Heart right ventricle (tissue), 16 donors: ENCODE measurements around the gene CD59. TPM values are rescaled to one million over a fixed set of nuclear protein-coding genes. Genes with fewer than 3 reads are reported as not detected.
A peak's percentile ranks its signal among the peaks of the same experiment; 100 is the strongest.

Source experiments
- ATAC-seq, 8 donors: fragments of 200-7000 bp; cut with Tn5 transposase; one replicate each; pipeline ENCODE4 v1.9.1; 2020; ENCODE audit warnings: mild to moderate bottlenecking in 8 of 8, moderate library complexity in 8 of 8, moderate number of reproducible peaks in 1 of 8
- DNase-seq, 2 donors: peaks; one replicate each; pipeline ENCODE4 v3.0.0-alpha.2; 2020
- H3K27ac ChIP-seq, 10 donors: fragments of 200-600 bp; sonication (generic) in 2 of 10; one replicate each; pipeline versions ENCODE4 v1.5.0 to v1.8.0; 2020 to 2022; ENCODE audit warnings: mild to moderate bottlenecking in 3 of 10
- H3K27me3 ChIP-seq, 7 donors: fragments of 200-600 bp; one replicate each; pipeline ENCODE4 v1.8.0; 2021 to 2022; ENCODE audit warnings: mild to moderate bottlenecking in 2 of 7
- H3K36me3 ChIP-seq, 9 donors: fragments of 200-600 bp; sonication (generic) in 1 of 9; one replicate each; pipeline versions ENCODE4 v1.5.0 to v1.8.0; 2020 to 2022; ENCODE audit warnings: mild to moderate bottlenecking in 2 of 9
- H3K4me1 ChIP-seq, 9 donors: fragments of 200-600 bp; sonication (generic) in 1 of 9; one replicate each; pipeline versions ENCODE4 v1.5.0 to v1.8.0; 2020 to 2022; ENCODE audit warnings: mild to moderate bottlenecking in 4 of 9
- H3K4me3 ChIP-seq, 10 donors: fragments of 200-600 bp; sonication (generic) in 2 of 10; one replicate each; pipeline versions ENCODE4 v1.5.0 to v1.8.0; 2020 to 2022; ENCODE audit warnings: mild to moderate bottlenecking in 7 of 10, moderate library complexity in 2 of 10
- H3K9me3 ChIP-seq, 11 donors: fragments of 200-600 bp in 10 of 11; sonication (generic) in 2 of 11; one replicate each; pipeline versions ENCODE4 v1.5.0 to v1.8.0; 2013 to 2022; ENCODE audit warnings: mild to moderate bottlenecking in 2 of 11, control low read depth in 1 of 11, moderate library complexity in 1 of 11
- CTCF ChIP-seq, 9 donors: fragments of 200-600 bp; sonication (generic) in 2 of 9; IDR thresholded peaks; one replicate each; pipeline versions ENCODE4 v1.5.0 to v1.8.0; 2021 to 2022; ENCODE audit warnings: antibody characterized with exemption in 9 of 9, mild to moderate bottlenecking in 5 of 9, moderate library complexity in 1 of 9
- WGBS, 2 donors: extraction: QIAGEN DNeasy Blood & Tissue Kit; methylation state at CpG; one replicate each; pipeline ENCODE4 v1.1.7; 2013; ENCODE audit warnings: inconsistent platforms in 1 of 2; 5-methylcytosine and 5-hydroxymethylcytosine counted together
- intact Hi-C, 10 donors: fragments of 100-400 bp; cut with DNase I; formaldehyde crosslinking; loops; one replicate each; pipeline versions ENCODE4 v1.11.1 to v1.14.2; 2022
- polyA plus RNA-seq, 2 donors: library from polyadenylated mRNA; stranded (reverse); fragments of 200-250 nt; gene quantifications; one replicate each; pipeline ENCODE4 v1.2.3, GENCODE V29; 2013
- total RNA-seq, 10 donors: library from RNA; stranded (reverse); fragmentation: NEBNext Ultra II Directional in 3 of 10; extraction: Animal tissue kit (Norgen Biotek cat#: 25700) in 3 of 10; gene quantifications; one replicate each; pipeline versions ENCODE4 v1.2.1 to v1.2.4, GENCODE V29; 2021 to 2023
- donor health status: Arrhythmogenic right ventricular cardiomyopathy.
- donor health status: ischemic (EF 13 %, LVEDD 7.1; RV severe dilation, severe dysfunction).
- donor health status: healthy with polysubstance abuse.
- donor health status: DM: no; HTN: yes; CAD: no.
- donor health status: DM: no; HTN: no; CAD: no.
- donor health status: ischemic (EF 25% LVEDD 6.9; RV normal size, moderate dysfunction).
- donor health status: ischemic (EF 25% LVEDD 5.7; RV mildly dilated, moderate dysfunction).
- donor health status: healthy.
- donor health status: DM: yes; HTN: yes; CAD: no.
- donor health status: Ischemic cardiomyopathy.
- donor health status: ischemic (EF 35%, LVEDD 5.7; RV mildly dilated, moderate dysfunction).
- donor health status: nonischemic (EF 11% LVEDD 7.7; RV severe dilation, severe dysfunction).
- donor health status: DM: yes; HTN: yes; CAD: no.
- donor health status: PGD.
- donor health status: ischemic (EF 29% LVEDD 5.4; RV normal size, mild dysfunction).
- donor health status: nonischemic (EF 23%, LVEDD 6.1; RV moderate dilation, normal function).

CD59 gene
- total and polyA plus RNA-seq, 12 donors: 120 to 1,261 (median 753) TPM

- DNase-seq (peak; percentile 35 to 42), ATAC-seq (peak; percentile 19 to 57 (median 44))
- Histone ChIP-seq H3K36me3 (peaks cover 0 to 9% (median 0%) of the 10 kb centered on the region in 9 donors), H3K4me1 (peaks cover 0 to 71% (median 47%) of the 10 kb centered on the region in 9 donors), H3K4me3 (peak overlapping the region; percentile 59 to 98 (median 94)), H3K27ac (peak overlapping the region; percentile 68 to 95 (median 88)), H3K27me3 (peaks cover 0 to 14% (median 0%) of the 10 kb centered on the region in 7 donors), H3K9me3 (no peaks in the 10 kb centered on the region)
- intact Hi-C loops: no loop called here
- 2 to 4% methylated on average over 21 to 23 of the region's 23 CpGs for WGBS, 2 donors
- TF ChIP-seq CTCF (IDR thresholded peaks at IDR 0.05): no peak
Measured at GRCh38 chr11:33774736-33775466, 38.7 kb upstream of the CD59 start.

GRCh38 chr11:33773987-33774735 lies 37.9 kb upstream of the CD59 start, which contains the start of gene FBXO3:
FBXO3 (minus strand) TSS chr11:33774520; CDS start chr11:33774497, 23 bp downstream.
- peaks cover 0 to 16% (median 0%) of the 10 kb centered on the region in 9 donors for H3K36me3 ChIP-seq
- peaks cover 0 to 14% (median 0%) of the 10 kb centered on the region in 7 donors for H3K27me3 ChIP-seq
- no peak for TF ChIP-seq CTCF (IDR thresholded peaks at IDR 0.05)
- peaks cover 0 to 63% (median 40%) of the 10 kb centered on the region in 9 donors for H3K4me1 ChIP-seq
- no peaks in the 10 kb centered on the region for H3K9me3 ChIP-seq
- peak; percentile 95 to 97 (median 96) for ATAC-seq
- WGBS, 2 donors: 1% methylated on average over 61 to 64 of the region's 64 CpGs
- DNase-seq: peak; percentile 86 to 88
- peak within 1 kb of the TSS; percentile 59 to 98 (median 94) for H3K4me3 ChIP-seq
- intact Hi-C loops: no loop called here
- H3K27ac ChIP-seq: peak within 1 kb of the TSS; percentile 78 to 95 (median 88)

GRCh38 chr11:33773404-33773986 lies 37.3 kb upstream of the CD59 start:
- peak in 1 of 9 donors; percentile 21 for TF ChIP-seq CTCF (IDR thresholded peaks at IDR 0.05)
- Histone ChIP-seq H3K4me3 (peak overlapping the region; percentile 59 to 98 (median 94)), H3K27me3 (peaks cover 0 to 14% (median 0%) of the 10 kb centered on the region in 7 donors), H3K36me3 (peaks cover 0 to 23% (median 3%) of the 10 kb centered on the region in 9 donors), H3K27ac (peak overlapping the region; percentile 78 to 95 (median 88)), H3K4me1 (peaks cover 0 to 57% (median 36%) of the 10 kb centered on the region in 9 donors), H3K9me3 (no peaks in the 10 kb centered on the region)
- intact Hi-C loops: no loop called here
- peak; percentile 1 to 43 (median 27) for ATAC-seq
- DNase-seq: no peak
- WGBS, 2 donors: 5 to 8% methylated on average over 22 of the region's 22 CpGs

- H3K27ac ChIP-seq: peak overlapping the region in 2 of 10 donors; percentile 92 to 95
- DNase-seq: no peak
Measured at GRCh38 chr11:33772870-33773269, 36.6 kb upstream of the CD59 start.

More at GRCh38 chr11:33772870-33773269, 36.6 kb upstream of the CD59 start:
- Histone ChIP-seq H3K36me3 (peaks cover 0 to 29% (median 9%) of the 10 kb centered on the region in 9 donors), H3K9me3 (no peaks in the 10 kb centered on the region), H3K4me1 (peaks cover 0 to 54% (median 32%) of the 10 kb centered on the region in 9 donors), H3K4me3 (peak overlapping the region in 8 of 10 donors; percentile 59 to 98 (median 94)), H3K27me3 (peaks cover 0 to 14% (median 0%) of the 10 kb centered on the region in 7 donors)
- ATAC-seq: no peak
- 32 to 52% methylated on average over 1 of the region's 1 CpG for WGBS, 2 donors
- intact Hi-C loops: no loop called here
- TF ChIP-seq CTCF (IDR thresholded peaks at IDR 0.05): no peak
